A549 treated with DMSO at 1 μM for 4 hours (cell line): ENCODE measurements around the gene CX3CL1. TPM values are rescaled to one million over a fixed set of nuclear protein-coding genes. Genes with fewer than 3 reads are reported as not detected.

ENCODE experiments used
- total RNA-seq: library from RNA; stranded (reverse); fragments of 200-300 nt; extraction: Qiagen RNA extraction; gene quantifications from 5 replicates; pipeline ENCODE4 v1.2.3, GENCODE V29; 2022; ENCODE audit warnings: low read depth

CX3CL1 gene
- 0.04 to 0.32 TPM (median 0.10 TPM) in 4 of 5 replicates, not detected in the other for total RNA-seq

DNA sequence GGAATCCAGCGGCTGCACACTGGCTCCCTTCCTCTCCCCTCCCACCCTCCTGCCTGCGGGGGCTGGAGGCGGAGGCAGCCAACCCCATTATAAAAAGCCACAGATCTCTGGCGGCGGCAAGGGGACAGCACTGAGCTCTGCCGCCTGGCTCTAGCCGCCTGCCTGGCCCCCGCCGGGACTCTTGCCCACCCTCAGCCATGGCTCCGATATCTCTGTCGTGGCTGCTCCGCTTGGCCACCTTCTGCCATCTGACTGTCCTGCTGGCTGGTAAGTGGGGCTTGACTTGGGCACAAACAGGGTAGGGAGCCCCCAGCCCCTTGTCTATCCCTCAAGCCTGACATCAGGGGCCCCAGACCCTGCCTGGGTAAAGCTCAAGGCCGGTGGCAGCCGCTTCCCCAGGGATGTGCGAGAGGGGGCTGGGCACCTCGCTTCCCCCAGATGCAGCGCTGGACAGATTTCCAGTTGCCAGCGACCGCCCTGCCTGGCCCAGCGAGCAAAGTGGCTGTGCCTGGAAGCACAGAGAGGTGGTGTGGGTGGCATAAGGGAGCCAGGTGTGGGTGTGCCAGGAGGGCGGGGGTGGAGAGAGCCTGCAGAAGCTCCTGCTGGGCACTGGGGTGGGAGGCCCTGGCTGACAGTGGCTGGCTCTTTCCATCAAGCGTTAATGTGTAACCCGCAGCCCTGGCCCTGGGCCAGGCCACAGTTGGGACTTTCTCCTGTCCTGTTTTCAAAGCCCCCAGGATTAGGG, at the start of gene CX3CL1:
TSS of gene CX3CL1 (plus strand) at position 119 of the 745 bp plus-strand sequence. CDS start at position 198, 79 bp downstream.

DNA sequence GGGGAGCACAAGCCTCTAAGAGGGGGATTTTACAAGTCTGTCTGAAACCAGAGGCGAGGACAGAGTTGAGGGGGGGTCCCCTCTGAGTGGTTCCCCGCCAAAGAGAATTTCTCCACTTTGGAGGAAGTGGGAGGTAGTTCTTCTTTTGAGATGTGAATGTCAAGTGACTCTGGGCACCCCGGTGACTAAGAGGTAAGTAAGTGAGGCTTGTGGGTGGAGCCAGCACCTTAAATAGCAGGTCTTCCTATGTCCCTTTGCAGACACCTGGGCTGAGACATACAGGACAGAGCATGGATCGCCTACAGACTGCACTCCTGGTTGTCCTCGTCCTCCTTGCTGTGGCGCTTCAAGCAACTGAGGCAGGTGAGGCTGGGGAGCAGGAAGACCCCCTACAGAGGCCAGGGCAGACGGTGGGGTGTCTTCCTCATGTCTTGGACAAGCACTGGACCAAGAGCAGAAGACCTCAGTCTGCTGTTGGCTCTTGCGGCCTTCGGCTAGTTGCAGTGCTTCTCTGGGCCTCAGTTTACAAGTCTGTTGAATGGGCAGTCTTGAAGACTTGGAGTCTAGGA, 13.7 kb upstream of the CX3CL1 start, which contains the start of gene CCL22:
TSS of gene CCL22 (plus strand) at position 257 of the 569 bp plus-strand sequence. CDS start at position 291, 34 bp downstream.

DNA sequence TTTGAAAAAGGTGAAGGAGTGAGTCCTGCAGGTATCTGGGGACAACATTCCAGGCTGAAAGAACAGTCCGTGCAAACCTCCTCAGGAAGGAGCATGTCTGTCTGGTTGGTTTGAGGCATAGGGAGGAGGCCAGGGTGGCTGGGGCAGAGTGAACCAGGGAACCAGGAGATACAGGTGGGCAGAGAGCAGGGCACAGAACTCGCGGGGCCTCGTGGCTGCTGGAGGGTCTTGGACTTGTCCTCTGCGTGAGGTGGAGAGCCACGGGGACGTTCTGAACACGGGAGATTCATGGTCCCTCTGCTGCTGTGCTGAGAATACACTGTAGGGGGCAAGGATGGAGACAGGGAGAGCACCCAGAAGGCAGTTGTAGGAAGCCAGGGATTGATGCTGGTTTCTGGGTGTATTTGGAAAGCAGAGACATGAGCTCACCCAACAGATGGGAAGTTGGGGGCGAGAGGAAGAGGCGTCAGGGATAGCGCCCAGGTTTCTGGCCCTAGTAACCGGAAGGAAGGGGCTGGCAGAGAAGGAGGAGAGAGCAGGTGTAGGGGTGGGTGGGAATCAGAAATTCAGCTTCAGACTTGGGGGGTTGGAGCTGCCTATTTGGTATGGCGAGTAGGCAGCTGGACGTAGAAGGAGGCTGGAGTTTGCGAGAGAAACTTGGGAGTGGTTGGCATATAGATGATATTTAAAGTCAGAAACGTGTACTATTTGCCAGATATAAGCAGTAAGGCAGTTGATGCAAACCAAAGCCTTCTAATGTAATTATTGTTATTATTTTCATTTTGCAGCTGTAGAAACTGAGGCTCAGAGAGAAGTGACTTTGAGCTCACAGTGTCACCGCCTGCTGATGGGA, 31.9 kb downstream of the CX3CL1 start, which contains the start of gene CCL17:
TSS of gene CCL17 (plus strand) at position 803 of the 853 bp plus-strand sequence. CDS start 9,166 bp downstream, outside the sequence.

Other genes starting within 250 kb of the CX3CL1 start
- 86.7 to 100 TPM (median 92.5 TPM) in 5 replicates for gene PSME3IP1, start 186.5 kb upstream of the CX3CL1 start, total RNA-seq
- gene RSPRY1, start 186.2 kb upstream of the CX3CL1 start, total RNA-seq, result 26.4 to 32.0 TPM (median 28.1 TPM) in 5 replicates
- 63.6 to 82.8 TPM (median 73.3 TPM) in 5 replicates for gene ARL2BP, start 127.2 kb upstream of the CX3CL1 start, total RNA-seq
- gene PLLP, start 87.8 kb upstream of the CX3CL1 start, total RNA-seq, result 1.3 to 2.1 TPM (median 1.6 TPM) in 5 replicates
- gene CCL22, start 13.7 kb upstream of the CX3CL1 start, total RNA-seq, result 0.06 to 0.08 TPM (median 0.07 TPM) in 4 of 5 replicates, not detected in the other
- gene CCL17, start 32.3 kb downstream of the CX3CL1 start, total RNA-seq, result not detected in 5 replicates
- gene CIAPIN1, start 74.9 kb downstream of the CX3CL1 start, total RNA-seq, result 68.9 to 89.6 TPM (median 73.2 TPM) in 5 replicates
- gene COQ9, start 75.0 kb downstream of the CX3CL1 start, total RNA-seq, result 38.1 to 53.6 TPM (median 51.3 TPM) in 5 replicates
- gene POLR2C, start 90.2 kb downstream of the CX3CL1 start, total RNA-seq, result 106 to 173 TPM (median 107 TPM) in 5 replicates
- gene DOK4, start 114.0 kb downstream of the CX3CL1 start, total RNA-seq, result 33.4 to 45.4 TPM (median 42.6 TPM) in 5 replicates
- gene CCDC102A, start 164.1 kb downstream of the CX3CL1 start, total RNA-seq, result 5.7 to 9.7 TPM (median 9.4 TPM) in 5 replicates
- gene ADGRG5, start 170.2 kb downstream of the CX3CL1 start, total RNA-seq, result 0.02 to 0.07 TPM (median 0.06 TPM) in 5 replicates